K562 (cell line): Measurements from ENCODE around the gene USP43. TPM values are rescaled to one million over a fixed set of nuclear protein-coding genes. Genes with fewer than 3 reads are reported as not detected.

Source experiments
- ATAC-seq: fragments of 200-7000 bp; cut with Tn5 transposase; 3 replicates; pipeline ENCODE4 v1.9.1; 2020; ENCODE audit warnings: moderate library complexity
- BruUV-seq: library from RNA; stranded (reverse); fragments of 400-500 nt; replicated peaks from 2 replicates; lab custom pipeline; 2021; lab: Mats Ljungman, UMichigan
- CTCF ChIA-PET: fragments of 300-600 bp; formaldehyde crosslinking; extraction: SDS; loops from one replicate; lab custom pipeline; 2021; ENCODE audit warnings: low intra/inter-chr PET ratio; lab: Yijun Ruan, JAX
- POLR2A ChIA-PET: fragments of 300-600, 350-650 bp; sonication (Branson Sonifier 250); formaldehyde crosslinking; extraction: SDS; loops from one replicate; lab custom pipeline; 2021; ENCODE audit warnings: antibody characterized with exemption, inconsistent platforms; lab: Yijun Ruan, JAX
- DNase-seq, 4 experiments: peaks; one replicate each; pipeline versions ENCODE4 v3.0.0 to v3.0.0-alpha.2; 2011 to 2018; ENCODE audit warnings: low spot score in 3 of 4, mixed read lengths in 3 of 4; ENCODE audit errors: extremely low read depth in 1 of 4
- FAIRE-seq: peaks from 2 replicates; lab custom pipeline; 2011; peaks lifted over from hg19 to GRCh38; lab: Jason Lieb, UNC
- H2AFZ ChIP-seq: 2 replicates; pipeline ENCODE4 v1.6.0; 2011; ENCODE audit warnings: low read depth, low read length, control low read depth, inconsistent platforms
- H3K27ac ChIP-seq: fragments of 200-600 bp; 3 replicates; pipeline ENCODE4 v1.8.0; 2011; ENCODE audit warnings: low read depth, mild to moderate bottlenecking, control low read depth, inconsistent platforms, low read length, moderate library complexity, mixed read lengths; ENCODE audit errors: extremely low read depth
- H3K27me3 ChIP-seq, 2 experiments: fragments of 300-600 bp in 1 of 2; 2 replicates in 1 of 2; 3 replicates in 1 of 2; pipeline versions ENCODE4 v1.6.0 to v1.8.0; 2011; ENCODE audit warnings: inconsistent platforms in 2 of 2, low read length in 2 of 2, mild to moderate bottlenecking in 1 of 2, mixed read lengths in 1 of 2, moderate library complexity in 1 of 2; ENCODE audit not compliant: control insufficient read depth in 2 of 2, insufficient read depth in 2 of 2
- H3K36me3 ChIP-seq: fragments of 300-600 bp; 3 replicates; pipeline ENCODE4 v1.8.0; 2011; ENCODE audit warnings: mild to moderate bottlenecking, low read length, inconsistent platforms; ENCODE audit not compliant: control insufficient read depth, insufficient read depth
- H3K4me1 ChIP-seq, 2 experiments: fragments of 200-600 bp in 1 of 2; replicated peaks in 1 of 2; 2 replicates in 1 of 2; 3 replicates in 1 of 2; pipeline versions ENCODE4 v1.5.1 to v1.8.0; 2011; ENCODE audit warnings: inconsistent platforms in 2 of 2, low read length in 2 of 2, mild to moderate bottlenecking in 1 of 2, mixed read lengths in 1 of 2, moderate library complexity in 1 of 2; ENCODE audit not compliant: control insufficient read depth in 2 of 2, insufficient read depth in 2 of 2
- H3K4me2 ChIP-seq: 2 replicates; pipeline ENCODE4 v1.6.1; 2011; ENCODE audit warnings: low read length, control low read depth, inconsistent platforms, mixed read lengths; ENCODE audit not compliant: insufficient read depth
- H3K4me3 ChIP-seq: fragments of 200-600 bp; sonication (generic), shearing (Covaris generic); 2 replicates; pipeline ENCODE4 v1.5.1; 2016; ENCODE audit warnings: control low read depth, inconsistent platforms
- H3K79me2 ChIP-seq: fragments of 200-600 bp; 3 replicates; pipeline ENCODE4 v1.8.0; 2011; ENCODE audit warnings: low read length, inconsistent platforms; ENCODE audit not compliant: control insufficient read depth, insufficient read depth
- H3K9ac ChIP-seq, 2 experiments: 2 replicates each; pipeline versions ENCODE4 v1.6.0 to v1.6.1; 2011; ENCODE audit warnings: low read depth in 2 of 2, low read length in 2 of 2, control low read depth in 1 of 2, inconsistent platforms in 1 of 2, mild to moderate bottlenecking in 1 of 2, mixed read lengths in 1 of 2; ENCODE audit not compliant: insufficient read depth in 1 of 2
- H3K9me1 ChIP-seq: one replicate; pipeline ENCODE4 v1.6.0; 2011; ENCODE audit warnings: inconsistent platforms, mild to moderate bottlenecking, low read length, moderate library complexity; ENCODE audit not compliant: control insufficient read depth, insufficient read depth
- H3K9me3 ChIP-seq: replicated peaks from 2 replicates; pipeline ENCODE4 v1.5.1; 2011; ENCODE audit warnings: low read depth, low read length, inconsistent platforms; ENCODE audit not compliant: control insufficient read depth, insufficient read depth
- H4K20me1 ChIP-seq: replicated peaks from 2 replicates; pipeline ENCODE4 v1.6.1; 2011; ENCODE audit warnings: low read length, inconsistent platforms, mixed read lengths; ENCODE audit not compliant: control insufficient read depth, insufficient read depth
- NRF1 ChIP-seq, 2 experiments: fragments of 450-650 bp; IDR thresholded peaks in 1 of 2; conservative IDR thresholded peaks in 1 of 2; 2 replicates each; pipeline ENCODE4 v1.6.1; 2014; ENCODE audit warnings: mild to moderate bottlenecking in 2 of 2
- PHTF2 ChIP-seq: fragments of 250-450 bp; sonication (Bioruptor Pico); IDR thresholded peaks from 2 replicates; pipeline ENCODE4 v1.5.0; 2021; ENCODE audit warnings: mild to moderate bottlenecking
- WGBS: fragments of 100-300 bp; shearing (Covaris generic); methylation state at CpG from one replicate; pipeline ENCODE4 v1.1.6; 2016; ENCODE audit warnings: low coverage, mixed read lengths; ENCODE audit not compliant: insufficient coverage; ENCODE audit errors: missing lambda C conversion rate; 5-methylcytosine and 5-hydroxymethylcytosine counted together
- in situ Hi-C: fragments of 300-500 bp; cut with MboI; formaldehyde crosslinking; loops from 4 replicates; pipeline ENCODE4 v1.15.0; 2018; ENCODE audit warnings: inconsistent platforms, mixed read lengths
- intact Hi-C: fragments of 100-400 bp; cut with micrococcal nuclease; formaldehyde crosslinking; loops from 2 replicates; pipeline ENCODE4 v1.14.2; 2022
- polyA plus RNA-seq, 8 experiments: library from polyadenylated mRNA; depleted of rRNA in 4 of 8; stranded (reverse) in 5 of 8; unstranded in 3 of 8; fragments of >200 nt; fragmentation: Nextera tagmentation in 2 of 8; fragmentation: Illumina TruSeq in 1 of 8; extraction: Ambion mirVana in 2 of 8; extraction: Trizol in 1 of 8; gene quantifications; 2 replicates each; pipeline versions ENCODE4 v1.2.1 to v1.2.3, GENCODE V29; 2011 to 2014; ENCODE audit warnings: inconsistent platforms in 1 of 8, missing spikeins in 1 of 8
- total RNA-seq, 7 experiments: library from RNA; depleted of rRNA in 6 of 7; stranded (reverse); fragments of >200 nt in 6 of 7; fragmentation: Illumina TruSeq in 2 of 7; extraction: Trizol in 2 of 7; gene quantifications; 2 replicates each; pipeline versions ENCODE4 v1.2.1 to v1.2.3, GENCODE V29; 2011 to 2021; ENCODE audit warnings: low replicate concordance in 1 of 7
- TF ChIP-seq, protein P1 (sequence below), 2 experiments: IDR thresholded peaks; 2 replicates each; pipeline ENCODE4 v1.6.1; 2011; ENCODE audit warnings: borderline replicate concordance in 1 of 2, control low read depth in 1 of 2, low read depth in 1 of 2, low read length in 1 of 2, mild to moderate bottlenecking in 1 of 2, mixed read lengths in 1 of 2, moderate library complexity in 1 of 2; ENCODE audit not compliant: insufficient read depth in 1 of 2, insufficient read length in 1 of 2, poor library complexity in 1 of 2, severe bottlenecking in 1 of 2; ENCODE audit errors: extremely low read depth in 1 of 2
- TF ChIP-seq, protein P2 (sequence below): sonication (generic); formaldehyde crosslinking; IDR thresholded peaks from 2 replicates; pipeline ENCODE4 v1.8.0; 2022; ENCODE audit warnings: missing genetic modification reagents, mild to moderate bottlenecking, moderate library complexity, borderline replicate concordance
- TF ChIP-seq, protein P3 (sequence below), 3 experiments: IDR thresholded peaks in 2 of 3; conservative IDR thresholded peaks in 1 of 3; 2 replicates each; pipeline ENCODE4 v1.5.1; 2011 to 2012; ENCODE audit warnings: low read length in 3 of 3, mild to moderate bottlenecking in 3 of 3, control low read depth in 2 of 3, improper control_type of control experiment in 1 of 3, inconsistent platforms in 1 of 3, low read depth in 1 of 3, mixed read lengths in 1 of 3, moderate library complexity in 1 of 3; ENCODE audit not compliant: insufficient read depth in 2 of 3
- TF ChIP-seq, protein P4 (sequence below): fragments of 250-450 bp; sonication (Bioruptor Pico); IDR thresholded peaks from 2 replicates; pipeline ENCODE4 v1.5.0; 2021; ENCODE audit warnings: mild to moderate bottlenecking, moderate library complexity

The USP43 gene
- total and polyA plus RNA-seq, 9 of the 15 experiments (the other 6 are each of a cell fraction or from before 2014, with no cell fraction given), result 0.01 to 0.18 (median 0.06) TPM; not detected in 1

DNA sequence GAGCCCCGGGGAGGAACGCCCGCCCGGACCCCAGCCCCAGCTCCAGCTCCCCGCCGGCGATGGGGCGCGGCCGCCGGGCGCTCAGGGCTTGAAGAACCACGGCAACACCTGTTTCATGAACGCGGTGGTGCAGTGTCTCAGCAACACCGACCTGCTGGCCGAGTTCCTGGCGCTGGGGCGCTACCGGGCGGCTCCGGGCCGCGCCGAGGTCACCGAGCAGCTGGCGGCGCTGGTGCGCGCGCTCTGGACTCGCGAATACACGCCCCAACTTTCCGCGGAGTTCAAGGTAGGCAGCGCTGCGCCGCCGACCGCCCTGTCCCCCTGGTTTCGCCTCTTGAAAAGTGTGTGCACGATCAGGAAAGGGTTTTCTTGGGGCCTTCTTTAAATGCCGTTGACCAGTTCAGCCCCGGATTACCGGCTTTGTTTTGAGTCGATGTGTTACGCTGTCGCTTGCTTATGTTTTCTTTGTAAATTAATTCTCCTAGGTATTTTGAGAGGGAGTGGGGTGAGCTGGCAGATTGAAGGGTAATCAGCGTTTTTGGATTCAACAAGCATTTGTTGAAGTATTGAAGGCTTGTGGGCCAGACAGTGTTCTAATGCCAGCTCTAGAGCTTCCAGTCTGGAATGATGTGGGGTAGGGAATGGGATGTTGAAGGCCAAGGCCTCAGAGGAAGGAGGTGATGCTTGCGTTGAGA, 681 bp downstream of the USP43 start:
- H4K20me1 ChIP-seq, result no peaks in the 10 kb centered on the region
- no peaks in the 10 kb centered on the region for H3K9me3 ChIP-seq
- POLR2A ChIA-PET, result interaction anchor here (1.0 kb wide), 1 partner anchor 11 kb away, joined by 4 read pairs; no protein-coding TSS in a partner anchor
- H3K36me3 ChIP-seq, result no peaks in the 10 kb centered on the region
- H3K27me3 ChIP-seq, result peaks cover 5 to 17% of the 10 kb centered on the region in 2 experiments; a peak in 4 of 5 replicates
- ATAC-seq (peak; percentile 84), DNase-seq (peak; percentile 12 to 41 (median 20)), FAIRE-seq (no peak)
- H3K9me1 ChIP-seq, result no peaks in the 10 kb centered on the region
- CTCF ChIA-PET, result no interaction called here
- H2AFZ ChIP-seq, result peak overlapping the region; percentile 40; the same call in 1 of the 2 replicates
- H3K79me2 ChIP-seq, result no peaks in the 10 kb centered on the region
- TF ChIP-seq, protein P1, sequence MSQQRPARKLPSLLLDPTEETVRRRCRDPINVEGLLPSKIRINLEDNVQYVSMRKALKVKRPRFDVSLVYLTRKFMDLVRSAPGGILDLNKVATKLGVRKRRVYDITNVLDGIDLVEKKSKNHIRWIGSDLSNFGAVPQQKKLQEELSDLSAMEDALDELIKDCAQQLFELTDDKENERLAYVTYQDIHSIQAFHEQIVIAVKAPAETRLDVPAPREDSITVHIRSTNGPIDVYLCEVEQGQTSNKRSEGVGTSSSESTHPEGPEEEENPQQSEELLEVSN (IDR thresholded peaks at IDR 0.05; ENCODE audit: borderline replicate concordance in 1 of 2, extremely low read depth in 1 of 2, insufficient read depth in 1 of 2, insufficient read length in 1 of 2, low read depth in 1 of 2, low read length in 1 of 2, poor library complexity in 1 of 2, severe bottlenecking in 1 of 2), result peak in 1 of 2 experiments; percentile 46
- 0 out of 4 replicates have a peak, but pooled peaks have one; percentile 17 to 32 for TF ChIP-seq NRF1 (conservative IDR thresholded peaks at IDR 0.05 in 1 of 2, IDR thresholded peaks at IDR 0.05 in 1 of 2)
- TF ChIP-seq, protein P2, sequence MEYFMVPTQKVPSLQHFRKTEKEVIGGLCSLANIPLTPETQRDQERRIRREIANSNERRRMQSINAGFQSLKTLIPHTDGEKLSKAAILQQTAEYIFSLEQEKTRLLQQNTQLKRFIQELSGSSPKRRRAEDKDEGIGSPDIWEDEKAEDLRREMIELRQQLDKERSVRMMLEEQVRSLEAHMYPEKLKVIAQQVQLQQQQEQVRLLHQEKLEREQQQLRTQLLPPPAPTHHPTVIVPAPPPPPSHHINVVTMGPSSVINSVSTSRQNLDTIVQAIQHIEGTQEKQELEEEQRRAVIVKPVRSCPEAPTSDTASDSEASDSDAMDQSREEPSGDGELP (CRISPR knock-in tag), result peak; percentile 73; the same call in 1 of the 2 replicates
- TF ChIP-seq, protein P3, sequence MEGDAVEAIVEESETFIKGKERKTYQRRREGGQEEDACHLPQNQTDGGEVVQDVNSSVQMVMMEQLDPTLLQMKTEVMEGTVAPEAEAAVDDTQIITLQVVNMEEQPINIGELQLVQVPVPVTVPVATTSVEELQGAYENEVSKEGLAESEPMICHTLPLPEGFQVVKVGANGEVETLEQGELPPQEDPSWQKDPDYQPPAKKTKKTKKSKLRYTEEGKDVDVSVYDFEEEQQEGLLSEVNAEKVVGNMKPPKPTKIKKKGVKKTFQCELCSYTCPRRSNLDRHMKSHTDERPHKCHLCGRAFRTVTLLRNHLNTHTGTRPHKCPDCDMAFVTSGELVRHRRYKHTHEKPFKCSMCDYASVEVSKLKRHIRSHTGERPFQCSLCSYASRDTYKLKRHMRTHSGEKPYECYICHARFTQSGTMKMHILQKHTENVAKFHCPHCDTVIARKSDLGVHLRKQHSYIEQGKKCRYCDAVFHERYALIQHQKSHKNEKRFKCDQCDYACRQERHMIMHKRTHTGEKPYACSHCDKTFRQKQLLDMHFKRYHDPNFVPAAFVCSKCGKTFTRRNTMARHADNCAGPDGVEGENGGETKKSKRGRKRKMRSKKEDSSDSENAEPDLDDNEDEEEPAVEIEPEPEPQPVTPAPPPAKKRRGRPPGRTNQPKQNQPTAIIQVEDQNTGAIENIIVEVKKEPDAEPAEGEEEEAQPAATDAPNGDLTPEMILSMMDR (IDR thresholded peaks at IDR 0.05 in 2 of 3, conservative IDR thresholded peaks at IDR 0.05 in 1 of 3; ENCODE audit: insufficient read depth in 2 of 3, low read depth in 1 of 3, low read length in 3 of 3), result peak in 1 of 3 experiments; percentile 45; a peak in 1 of 6 replicates
- TF ChIP-seq, protein P4, sequence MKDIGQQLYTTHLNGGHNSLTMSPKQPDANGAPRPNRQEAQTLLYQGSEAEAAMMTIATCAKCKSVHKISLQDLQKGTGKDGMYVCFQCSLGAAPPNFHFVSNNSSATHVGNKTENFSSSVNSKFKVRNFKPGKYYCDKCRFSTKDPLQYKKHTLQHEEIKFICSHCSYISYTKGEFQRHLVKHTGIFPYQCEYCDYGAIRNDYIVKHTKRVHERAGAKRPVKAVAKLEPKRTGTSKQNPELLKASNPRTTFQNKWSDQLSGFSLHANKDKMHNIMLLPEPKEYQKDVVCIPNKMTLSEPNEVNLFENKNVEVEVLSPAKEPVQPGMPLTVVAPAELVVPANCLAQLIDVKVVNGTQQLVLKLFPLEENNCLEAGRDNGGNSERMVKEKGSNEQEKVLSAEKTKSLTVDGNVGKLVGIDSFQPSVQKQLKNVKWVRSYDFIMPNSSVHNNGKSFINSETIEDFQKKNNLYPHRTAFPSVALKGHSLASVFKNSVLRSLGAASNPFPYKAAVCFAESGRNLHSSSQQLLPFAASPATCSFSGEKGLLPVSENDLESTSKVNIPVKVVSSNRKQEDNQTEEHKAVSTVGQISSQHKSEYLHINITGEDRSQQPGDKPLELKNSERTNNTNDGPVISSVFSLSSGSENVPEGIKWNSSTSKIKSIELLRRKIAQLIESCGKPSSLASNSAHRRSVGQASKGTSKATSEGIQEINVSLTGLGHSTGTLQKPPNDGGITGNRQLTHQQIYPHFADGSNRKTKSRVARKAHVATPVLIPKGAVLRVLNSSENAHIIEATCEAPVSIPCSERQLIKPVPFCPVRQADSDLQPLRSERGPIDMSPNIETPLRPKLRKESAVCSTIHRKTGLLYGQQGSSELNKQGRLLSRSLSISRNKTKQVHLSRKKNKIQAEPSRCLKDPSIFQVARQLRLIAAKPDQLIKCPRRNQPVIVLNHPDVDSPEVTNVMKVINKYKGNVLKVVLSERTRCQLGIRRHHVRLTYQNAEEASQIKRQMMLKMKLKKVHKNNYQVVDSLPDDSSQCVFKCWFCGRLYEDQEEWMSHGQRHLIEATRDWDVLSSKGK (CRISPR knock-in tag), result no peak
- no peak for TF ChIP-seq PHTF2 (CRISPR knock-in tag)
- WGBS, result 32% methylated on average over 11 of the region's 51 CpGs
- peak overlapping the region in 1 of 2 experiments; percentile 58; a peak in 2 of 4 replicates for H3K9ac ChIP-seq
- intact Hi-C loops (no loop called here), in situ Hi-C loops (no loop called here)
- BruUV-seq, result no TSS peak
- H3K27ac ChIP-seq, result no peak overlapping the region
- peaks cover 0 to 17% of the 10 kb centered on the region in 2 experiments; a peak in 2 of 5 replicates for H3K4me1 ChIP-seq
- H3K4me3 ChIP-seq, result peak overlapping the region; percentile 39
- peak overlapping the region; percentile 74; the same call in 1 of the 2 replicates for H3K4me2 ChIP-seq
